ENCODE data around the gene OR1F1. TPM values are rescaled to one million over a fixed set of nuclear protein-coding genes. Genes with fewer than 3 reads are reported as not detected.

The OR1F1 gene
- total RNA-seq, 1 experiment from 2014 or later: not detected

GRCh38 chr16:3157229-3158025 lies 30.6 kb upstream of the OR1F1 start:
- no peak overlapping the region for H3K9ac ChIP-seq (ENCODE audit: extremely low read depth, insufficient read length, low read length)
- no peak overlapping the region for H4K8ac ChIP-seq (replicated peaks; ENCODE audit: insufficient read length, low read depth, low read length)
- peak; percentile 91 for DNase-seq
- H3K27me3 Mint-ChIP-seq (ENCODE audit: low read depth): peaks cover 34% of the 10 kb centered on the region
- no peak overlapping the region for H3T11ph ChIP-seq (ENCODE audit: low read length)
- H2BK120ac ChIP-seq (ENCODE audit: low read depth, low read length, poor library complexity, severe bottlenecking): no peak overlapping the region
- no peak overlapping the region for H3K18ac ChIP-seq (ENCODE audit: insufficient read length, low read depth, low read length)
- H3K4me2 ChIP-seq (ENCODE audit: insufficient read depth, insufficient read length, low read length): peak overlapping the region; percentile 92
- peak overlapping the region; percentile 77 to 95 for H3K4me3 Mint-ChIP-seq
- H3K36me3 Mint-ChIP-seq (ENCODE audit: insufficient read depth in 1 of 3, low read depth in 3 of 3): no peaks in the 10 kb centered on the region; a peak in 2 of 7 replicates
- no peak overlapping the region for H4K5ac ChIP-seq (ENCODE audit: insufficient read length, low read depth, low read length)
- no peaks in the 10 kb centered on the region for H3K79me2 ChIP-seq (ENCODE audit: insufficient read depth, low read length)
- peaks cover 3 to 15% of the 10 kb centered on the region in 2 experiments; a peak in 3 of 4 replicates for H3K4me1 Mint-ChIP-seq
- no peaks in the 10 kb centered on the region for H3K79me1 ChIP-seq (ENCODE audit: insufficient read depth, low read depth, low read length, poor library complexity, severe bottlenecking)
- H3K4me1 ChIP-seq (ENCODE audit: insufficient read depth, low read length): peaks cover 2% of the 10 kb centered on the region; the same call in 1 of the 2 replicates
- H3K27ac ChIP-seq (ENCODE audit: insufficient read length, low read depth, low read length): no peak overlapping the region
- H2BK15ac ChIP-seq (ENCODE audit: low read depth, low read length): no peak overlapping the region
- H3K23me2 ChIP-seq (ENCODE audit: insufficient read length, low read depth, low read length, poor library complexity, severe bottlenecking): peaks cover 15% of the 10 kb centered on the region
- H2BK5ac ChIP-seq (ENCODE audit: insufficient read length, low read length): no peak overlapping the region
- no peaks in the 10 kb centered on the region for H4K20me1 ChIP-seq (ENCODE audit: control insufficient read depth, insufficient read depth, insufficient read length)
- H4K91ac ChIP-seq (ENCODE audit: insufficient read length, low read depth, low read length): no peak overlapping the region
- H3K27ac Mint-ChIP-seq: no peak overlapping the region
- no peak overlapping the region for H3K56ac ChIP-seq (ENCODE audit: insufficient read length, low read depth, low read length)
- no peak overlapping the region for H3K14ac ChIP-seq (ENCODE audit: insufficient read depth, low read length)
- peaks cover 4 to 11% of the 10 kb centered on the region in 2 experiments; a peak in 4 of 5 replicates for H3K9me3 Mint-ChIP-seq
- TF ChIP-seq CTCF (conservative IDR thresholded peaks at IDR 0.05): no peak
- no peaks in the 10 kb centered on the region; the same call in 1 of the 2 replicates for H3K27me3 ChIP-seq (ENCODE audit: insufficient read depth, low read length)
- H3K9me3 ChIP-seq (ENCODE audit: control insufficient read depth, low read depth, low read length): no peaks in the 10 kb centered on the region
- no peak overlapping the region for H2BK12ac ChIP-seq (ENCODE audit: insufficient read length, low read depth, low read length)
- H2AK5ac ChIP-seq (ENCODE audit: insufficient read length, low read length): no peak overlapping the region
- no peak overlapping the region for H3K4ac ChIP-seq (ENCODE audit: low read depth, low read length)
- H2BK20ac ChIP-seq (ENCODE audit: low read depth, low read length, poor library complexity, severe bottlenecking): no peak overlapping the region
- no CpG with 5 or more reads among the region's 59 CpGs for WGBS (ENCODE audit: extremely low coverage, insufficient read length, low lambda C conversion rate)
- H2AFZ ChIP-seq (ENCODE audit: low read length): no peak overlapping the region
- no peak overlapping the region for H3K23ac ChIP-seq (ENCODE audit: insufficient read length, low read depth, low read length)
